Testis (tissue), 2 donors: ENCODE results near the gene PRKACA.

ENCODE experiments used
- CTCF ChIP-seq, 3 experiments: fragments of 450-650 bp in 2 of 3; fragments of 200-600 bp in 1 of 3; sonication (generic) in 1 of 3; IDR thresholded peaks; one replicate each; pipeline ENCODE4 v1.5.1; 2016 to 2019; ENCODE audit warnings: antibody characterized with exemption in 3 of 3, mild to moderate bottlenecking in 2 of 3, moderate library complexity in 1 of 3
- POLR2A ChIP-seq: fragments of 450-650 bp; IDR thresholded peaks from one replicate; pipeline ENCODE4 v1.6.1; 2017; ENCODE audit warnings: antibody characterized with exemption, mild to moderate bottlenecking, moderate library complexity

GRCh38 chr19:14139944-14140343 lies 22.4 kb upstream of the PRKACA start:
- TF ChIP-seq CTCF (IDR thresholded peaks at IDR 0.05) (no peak), POLR2A (no peak)
